Endothelial cell of umbilical vein (primary cell): ENCODE measurements around the gene VDR. TPM values are rescaled to one million over a fixed set of nuclear protein-coding genes. Genes with fewer than 3 reads are reported as not detected.

Experiments used
- BruUV-seq: library from RNA; stranded (reverse); fragments of 400-500 nt; replicated peaks from 2 replicates; lab custom pipeline; 2021; lab: Mats Ljungman, UMichigan
- CTCF ChIA-PET: fragments of 300-600, 350-600 bp; sonication (Branson Sonifier 250); formaldehyde crosslinking; loops from one replicate; lab custom pipeline; 2021; ENCODE audit warnings: antibody characterized with exemption, inconsistent platforms; lab: Charles Lee
- POLR2A ChIA-PET: fragments of 300-600, 350-600 bp; sonication (Branson Sonifier 250); formaldehyde crosslinking; loops from one replicate; lab custom pipeline; 2021; ENCODE audit warnings: antibody characterized with exemption, inconsistent platforms; lab: Charles Lee
- DNase-seq: peaks from one replicate; pipeline ENCODE4 v3.0.0-alpha.2; 2011; ENCODE audit warnings: low read depth, low spot score
- FAIRE-seq: peaks from 2 replicates; lab custom pipeline; 2011; peaks lifted over from hg19 to GRCh38; lab: Jason Lieb, UNC
- H2AFZ ChIP-seq: 2 replicates; pipeline ENCODE4 v1.6.0; 2012; ENCODE audit warnings: low read depth, low read length, control low read depth, inconsistent platforms
- H3K27ac ChIP-seq: 2 replicates; pipeline ENCODE4 v1.5.1; 2011; ENCODE audit warnings: low read depth, mild to moderate bottlenecking, control low read depth, low read length, moderate library complexity; ENCODE audit not compliant: insufficient read depth
- H3K27me3 ChIP-seq, 2 experiments: 2 replicates each; pipeline versions ENCODE4 v1.6.0 to v1.6.1; 2011; ENCODE audit warnings: low read length in 2 of 2, mixed read lengths in 1 of 2; ENCODE audit not compliant: control insufficient read depth in 2 of 2, insufficient read depth in 2 of 2
- H3K36me3 ChIP-seq, 2 experiments: 2 replicates in 1 of 2; 3 replicates in 1 of 2; pipeline ENCODE4 v1.5.1; 2011; ENCODE audit warnings: low read length in 2 of 2, mild to moderate bottlenecking in 1 of 2, moderate library complexity in 1 of 2; ENCODE audit not compliant: control insufficient read depth in 2 of 2, insufficient read depth in 2 of 2; ENCODE audit errors: extremely low read depth in 1 of 2
- H3K4me1 ChIP-seq: 3 replicates; pipeline ENCODE4 v1.5.1; 2011; ENCODE audit warnings: mild to moderate bottlenecking, low read length; ENCODE audit not compliant: control insufficient read depth, insufficient read depth; ENCODE audit errors: extremely low read depth
- H3K4me2 ChIP-seq: 2 replicates; pipeline ENCODE4 v1.6.1; 2011; ENCODE audit warnings: low read length, control low read depth, mixed read lengths; ENCODE audit not compliant: insufficient read depth
- H3K4me3 ChIP-seq, 3 experiments: fragments of 200-600 bp in 1 of 3; sonication (generic), shearing (Covaris generic) in 1 of 3; replicated peaks in 1 of 3; 2 replicates each; pipeline ENCODE4 v1.5.1; 2011 to 2016; ENCODE audit warnings: control low read depth in 3 of 3, low read length in 3 of 3, mild to moderate bottlenecking in 2 of 3, inconsistent platforms in 1 of 3, low read depth in 1 of 3, moderate library complexity in 1 of 3; ENCODE audit not compliant: insufficient read depth in 1 of 3
- H3K79me2 ChIP-seq: 2 replicates; pipeline ENCODE4 v1.6.0; 2012; ENCODE audit warnings: low read length, inconsistent platforms; ENCODE audit not compliant: control insufficient read depth, insufficient read depth
- H3K9ac ChIP-seq: replicated peaks from 2 replicates; pipeline ENCODE3; 2011; ENCODE audit warnings: low read length, control low read depth; ENCODE audit not compliant: insufficient read depth; ENCODE audit errors: extremely low read depth
- H3K9me1 ChIP-seq: replicated peaks from 3 replicates; pipeline ENCODE4 v1.6.0; 2011; ENCODE audit warnings: mild to moderate bottlenecking, low read length; ENCODE audit not compliant: control insufficient read depth, insufficient read depth; ENCODE audit errors: extremely low read depth
- H3K9me3 ChIP-seq: replicated peaks from 2 replicates; pipeline ENCODE4 v1.5.1; 2012; ENCODE audit warnings: low read length, inconsistent platforms; ENCODE audit not compliant: control insufficient read depth, insufficient read depth
- H4K20me1 ChIP-seq: replicated peaks from 2 replicates; pipeline ENCODE3; 2011; ENCODE audit warnings: mild to moderate bottlenecking, low read length; ENCODE audit not compliant: control insufficient read depth, insufficient read depth; ENCODE audit errors: extremely low read depth
- EZH2 ChIP-seq: IDR thresholded peaks from 2 replicates; pipeline ENCODE4 v1.6.1; 2012; ENCODE audit warnings: borderline replicate concordance, low read depth, mild to moderate bottlenecking, moderate library complexity, low read length, inconsistent platforms; ENCODE audit not compliant: severe bottlenecking
- FOS ChIP-seq: IDR thresholded peaks from 2 replicates; pipeline ENCODE4 v1.6.1; 2011; ENCODE audit warnings: mild to moderate bottlenecking, low read length, moderate library complexity, borderline replicate concordance; ENCODE audit not compliant: insufficient read depth
- GATA2 ChIP-seq: IDR thresholded peaks from 2 replicates; pipeline ENCODE4 v1.7.0; 2011; ENCODE audit warnings: low read depth, mild to moderate bottlenecking, moderate library complexity, mixed read lengths, low read length; ENCODE audit not compliant: insufficient read length, insufficient read depth
- JUN ChIP-seq: IDR thresholded peaks from 2 replicates; pipeline ENCODE4 v1.6.1; 2011; ENCODE audit warnings: borderline replicate concordance, low read depth; ENCODE audit not compliant: insufficient read length, insufficient read depth
- MYC ChIP-seq: IDR thresholded peaks from one replicate; pipeline ENCODE4 v1.6.1; 2011; ENCODE audit warnings: mild to moderate bottlenecking, low read depth, low read length
- POLR2A ChIP-seq: IDR thresholded peaks from 2 replicates; pipeline ENCODE4 v1.6.1; 2012; ENCODE audit warnings: low read depth, mild to moderate bottlenecking, control low read depth, low read length
- POLR2AphosphoS5 ChIP-seq: IDR thresholded peaks from 2 replicates; pipeline ENCODE4 v1.6.1; 2012; ENCODE audit warnings: low read depth, mild to moderate bottlenecking, control low read depth, low read length, moderate library complexity; ENCODE audit not compliant: insufficient read depth
- dilution Hi-C: fragments of 300-500 bp; cut with MboI; formaldehyde crosslinking; loops from one replicate; pipeline ENCODE4 v1.15.0; 2019; ENCODE audit warnings: low sequenced_read_pairs; ENCODE audit not compliant: extremely low pct_ligation_motif_present
- intact Hi-C: fragments of 100-400 bp; cut with micrococcal nuclease; formaldehyde crosslinking; loops from one replicate; pipeline ENCODE4 v1.10.0; 2022
- polyA plus RNA-seq, 4 experiments: library from polyadenylated mRNA; depleted of rRNA in 3 of 4; stranded (reverse) in 3 of 4; unstranded in 1 of 4; fragments of >200 nt; gene quantifications; 2 replicates each; pipeline versions ENCODE4 v1.2.1 to v1.2.3, GENCODE V29; 2011 to 2012; ENCODE audit warnings: missing spikeins in 1 of 4
- total RNA-seq: library from RNA; stranded (reverse); gene quantifications from 2 replicates; pipeline ENCODE4 v1.2.3, GENCODE V29; 2021
- TF ChIP-seq, protein P1 (sequence below), 2 donors: IDR thresholded peaks; 1 replicate in 1 of 2; 2 replicates in 1 of 2; pipeline ENCODE4 v1.5.1; 2011; ENCODE audit warnings: low read length in 2 of 2, mild to moderate bottlenecking in 2 of 2, moderate library complexity in 2 of 2, control low read depth in 1 of 2, inconsistent platforms in 1 of 2, low read depth in 1 of 2; ENCODE audit not compliant: insufficient read depth in 1 of 2; ENCODE audit errors: extremely low read depth in 1 of 2
- TF ChIP-seq, protein P2 (sequence below): IDR thresholded peaks from 2 replicates; pipeline ENCODE4 v1.6.1; 2011; ENCODE audit not compliant: insufficient read depth, insufficient read length

VDR gene
- total and polyA plus RNA-seq, 2 donors (not counting 3 experiments of a cell fraction or from before 2014, with no cell fraction given) = 0.73 to 0.91 TPM

DNA sequence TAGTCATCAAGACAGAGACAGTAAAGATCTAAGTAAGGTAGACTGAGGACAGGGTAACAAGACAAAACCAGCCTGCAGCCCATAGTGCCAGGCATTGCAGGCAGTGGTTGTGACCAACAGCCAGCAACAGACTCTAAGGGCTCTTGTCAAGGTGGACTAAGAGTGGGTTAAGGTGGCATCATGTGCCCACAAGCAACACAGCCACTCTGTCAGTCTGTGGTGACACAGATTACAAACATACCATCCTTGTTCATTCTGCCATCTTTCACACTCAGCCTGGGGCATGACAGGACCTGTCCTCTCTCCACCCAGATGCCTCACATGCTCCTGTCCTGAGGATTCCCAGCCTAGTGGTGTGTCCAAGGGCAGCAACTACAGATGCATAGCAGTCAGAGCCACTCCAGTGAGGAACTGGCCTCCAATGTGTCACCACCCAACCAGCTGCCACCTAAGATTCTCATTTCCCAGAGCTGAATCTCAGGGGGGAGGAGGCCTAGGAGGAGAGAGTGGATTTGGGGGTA, 28.3 kb downstream of the VDR start:
- no TSS peak for BruUV-seq
- Histone ChIP-seq H3K4me3 (no peak overlapping the region), H3K4me1 (no peaks in the 10 kb centered on the region), H3K9me3 (no peaks in the 10 kb centered on the region), H3K4me2 (no peak overlapping the region), H3K79me2 (no peaks in the 10 kb centered on the region), H3K36me3 (no peaks in the 10 kb centered on the region), H4K20me1 (no peaks in the 10 kb centered on the region), H3K27ac (no peak overlapping the region), H3K27me3 (no peaks in the 10 kb centered on the region), H3K9ac (no peak overlapping the region), H2AFZ (no peak overlapping the region), H3K9me1 (no peaks in the 10 kb centered on the region)
- FAIRE-seq (no peak), DNase-seq (no peak)
- ChIA-PET POLR2A (no interaction called here), CTCF (no interaction called here)
- intact Hi-C loops = no loop called here
- TF ChIP-seq JUN (no peak), GATA2 (no peak), EZH2 (no peak), FOS (no peak), POLR2A (no peak), POLR2AphosphoS5 (no peak), MYC (no peak)
- TF ChIP-seq, protein P1, sequence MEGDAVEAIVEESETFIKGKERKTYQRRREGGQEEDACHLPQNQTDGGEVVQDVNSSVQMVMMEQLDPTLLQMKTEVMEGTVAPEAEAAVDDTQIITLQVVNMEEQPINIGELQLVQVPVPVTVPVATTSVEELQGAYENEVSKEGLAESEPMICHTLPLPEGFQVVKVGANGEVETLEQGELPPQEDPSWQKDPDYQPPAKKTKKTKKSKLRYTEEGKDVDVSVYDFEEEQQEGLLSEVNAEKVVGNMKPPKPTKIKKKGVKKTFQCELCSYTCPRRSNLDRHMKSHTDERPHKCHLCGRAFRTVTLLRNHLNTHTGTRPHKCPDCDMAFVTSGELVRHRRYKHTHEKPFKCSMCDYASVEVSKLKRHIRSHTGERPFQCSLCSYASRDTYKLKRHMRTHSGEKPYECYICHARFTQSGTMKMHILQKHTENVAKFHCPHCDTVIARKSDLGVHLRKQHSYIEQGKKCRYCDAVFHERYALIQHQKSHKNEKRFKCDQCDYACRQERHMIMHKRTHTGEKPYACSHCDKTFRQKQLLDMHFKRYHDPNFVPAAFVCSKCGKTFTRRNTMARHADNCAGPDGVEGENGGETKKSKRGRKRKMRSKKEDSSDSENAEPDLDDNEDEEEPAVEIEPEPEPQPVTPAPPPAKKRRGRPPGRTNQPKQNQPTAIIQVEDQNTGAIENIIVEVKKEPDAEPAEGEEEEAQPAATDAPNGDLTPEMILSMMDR (IDR thresholded peaks at IDR 0.05; ENCODE audit: extremely low read depth in 1 of 2, insufficient read depth in 1 of 2, low read depth in 1 of 2, low read length in 2 of 2) = no peak
- TF ChIP-seq, protein P2, sequence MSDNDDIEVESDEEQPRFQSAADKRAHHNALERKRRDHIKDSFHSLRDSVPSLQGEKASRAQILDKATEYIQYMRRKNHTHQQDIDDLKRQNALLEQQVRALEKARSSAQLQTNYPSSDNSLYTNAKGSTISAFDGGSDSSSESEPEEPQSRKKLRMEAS = no peak
- dilution Hi-C loops = no loop called here
